HEK293 (cell line): ENCODE measurements around the gene IGFALS.

Source experiments
- GLIS2 ChIP-seq: fragments of 450-650 bp; formaldehyde crosslinking; IDR thresholded peaks from 2 replicates; pipeline ENCODE4 v1.5.1; 2016; ENCODE audit warnings: missing biosample characterization, missing genetic modification characterization
- PRDM1 ChIP-seq: fragments of 450-650 bp; formaldehyde crosslinking; IDR thresholded peaks from 2 replicates; pipeline ENCODE4; 2016; ENCODE audit warnings: missing biosample characterization, missing genetic modification characterization
- REST ChIP-seq: fragments of 450-650 bp; formaldehyde crosslinking; IDR thresholded peaks from 2 replicates; pipeline ENCODE4 v1.5.1; 2016; ENCODE audit warnings: missing biosample characterization, missing genetic modification characterization
- SP7 ChIP-seq: fragments of 450-650 bp; formaldehyde crosslinking; IDR thresholded peaks from 2 replicates; pipeline ENCODE4 v1.5.1; 2016; ENCODE audit warnings: missing biosample characterization, missing genetic modification characterization
- WT1 ChIP-seq: fragments of 450-650 bp; formaldehyde crosslinking; IDR thresholded peaks from 2 replicates; pipeline ENCODE4 v1.5.1; 2016; ENCODE audit warnings: missing biosample characterization, missing genetic modification characterization
- ZNF10 ChIP-seq: fragments of 450-650 bp; formaldehyde crosslinking; IDR thresholded peaks from 2 replicates; pipeline ENCODE4 v1.5.1; 2017; ENCODE audit warnings: missing biosample characterization, missing genetic modification characterization
- ZNF157 ChIP-seq: fragments of 450-650 bp; formaldehyde crosslinking; IDR thresholded peaks from 2 replicates; pipeline ENCODE4 v1.5.1; 2016; ENCODE audit warnings: missing biosample characterization, missing genetic modification characterization
- ZNF311 ChIP-seq: fragments of 450-650 bp; formaldehyde crosslinking; IDR thresholded peaks from 2 replicates; pipeline ENCODE4 v1.5.1; 2017; ENCODE audit warnings: missing biosample characterization, missing genetic modification characterization, borderline replicate concordance
- ZNF571 ChIP-seq: fragments of 450-650 bp; formaldehyde crosslinking; IDR thresholded peaks from 2 replicates; pipeline ENCODE4 v1.5.0; 2017; ENCODE audit warnings: missing biosample characterization, missing genetic modification characterization
- TF ChIP-seq, protein P1 (sequence below): fragments of 450-650 bp; formaldehyde crosslinking; IDR thresholded peaks from 2 replicates; pipeline ENCODE4 v1.5.1; 2016; ENCODE audit warnings: missing biosample characterization, missing genetic modification characterization, borderline replicate concordance
- TF ChIP-seq, protein P2 (sequence below): fragments of 450-650 bp; formaldehyde crosslinking; IDR thresholded peaks from 2 replicates; pipeline ENCODE4 v1.5.1; 2016; ENCODE audit warnings: missing biosample characterization, missing genetic modification characterization

GRCh38 chr16:1772908-1773702 lies 20.4 kb downstream of the IGFALS start, which contains the start of gene MRPS34:
- TF ChIP-seq, protein P1, sequence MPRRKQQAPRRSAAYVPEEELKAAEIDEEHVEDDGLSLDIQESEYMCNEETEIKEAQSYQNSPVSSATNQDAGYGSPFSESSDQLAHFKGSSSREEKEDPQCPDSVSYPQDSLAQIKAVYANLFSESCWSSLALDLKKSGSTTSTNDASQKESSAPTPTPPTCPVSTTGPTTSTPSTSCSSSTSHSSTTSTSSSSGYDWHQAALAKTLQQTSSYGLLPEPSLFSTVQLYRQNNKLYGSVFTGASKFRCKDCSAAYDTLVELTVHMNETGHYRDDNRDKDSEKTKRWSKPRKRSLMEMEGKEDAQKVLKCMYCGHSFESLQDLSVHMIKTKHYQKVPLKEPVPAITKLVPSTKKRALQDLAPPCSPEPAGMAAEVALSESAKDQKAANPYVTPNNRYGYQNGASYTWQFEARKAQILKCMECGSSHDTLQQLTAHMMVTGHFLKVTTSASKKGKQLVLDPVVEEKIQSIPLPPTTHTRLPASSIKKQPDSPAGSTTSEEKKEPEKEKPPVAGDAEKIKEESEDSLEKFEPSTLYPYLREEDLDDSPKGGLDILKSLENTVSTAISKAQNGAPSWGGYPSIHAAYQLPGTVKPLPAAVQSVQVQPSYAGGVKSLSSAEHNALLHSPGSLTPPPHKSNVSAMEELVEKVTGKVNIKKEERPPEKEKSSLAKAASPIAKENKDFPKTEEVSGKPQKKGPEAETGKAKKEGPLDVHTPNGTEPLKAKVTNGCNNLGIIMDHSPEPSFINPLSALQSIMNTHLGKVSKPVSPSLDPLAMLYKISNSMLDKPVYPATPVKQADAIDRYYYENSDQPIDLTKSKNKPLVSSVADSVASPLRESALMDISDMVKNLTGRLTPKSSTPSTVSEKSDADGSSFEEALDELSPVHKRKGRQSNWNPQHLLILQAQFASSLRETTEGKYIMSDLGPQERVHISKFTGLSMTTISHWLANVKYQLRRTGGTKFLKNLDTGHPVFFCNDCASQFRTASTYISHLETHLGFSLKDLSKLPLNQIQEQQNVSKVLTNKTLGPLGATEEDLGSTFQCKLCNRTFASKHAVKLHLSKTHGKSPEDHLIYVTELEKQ (tag by site-specific recombination), result peak; percentile 32; the same call in 1 of the 2 replicates
- TF ChIP-seq REST (no peak), ZNF311 (0 out of 2 replicates have a peak, but pooled peaks have one; percentile 8), PRDM1 (tag by site-specific recombination) (no peak), ZNF157 (tag by site-specific recombination) (no peak), WT1 (no peak), ZNF10 (tag by site-specific recombination) (no peak), SP7 (tag by site-specific recombination) (peak; percentile 80), ZNF571 (tag by site-specific recombination) (no peak), GLIS2 (tag by site-specific recombination) (peak; percentile 86)
- TF ChIP-seq, protein P2, sequence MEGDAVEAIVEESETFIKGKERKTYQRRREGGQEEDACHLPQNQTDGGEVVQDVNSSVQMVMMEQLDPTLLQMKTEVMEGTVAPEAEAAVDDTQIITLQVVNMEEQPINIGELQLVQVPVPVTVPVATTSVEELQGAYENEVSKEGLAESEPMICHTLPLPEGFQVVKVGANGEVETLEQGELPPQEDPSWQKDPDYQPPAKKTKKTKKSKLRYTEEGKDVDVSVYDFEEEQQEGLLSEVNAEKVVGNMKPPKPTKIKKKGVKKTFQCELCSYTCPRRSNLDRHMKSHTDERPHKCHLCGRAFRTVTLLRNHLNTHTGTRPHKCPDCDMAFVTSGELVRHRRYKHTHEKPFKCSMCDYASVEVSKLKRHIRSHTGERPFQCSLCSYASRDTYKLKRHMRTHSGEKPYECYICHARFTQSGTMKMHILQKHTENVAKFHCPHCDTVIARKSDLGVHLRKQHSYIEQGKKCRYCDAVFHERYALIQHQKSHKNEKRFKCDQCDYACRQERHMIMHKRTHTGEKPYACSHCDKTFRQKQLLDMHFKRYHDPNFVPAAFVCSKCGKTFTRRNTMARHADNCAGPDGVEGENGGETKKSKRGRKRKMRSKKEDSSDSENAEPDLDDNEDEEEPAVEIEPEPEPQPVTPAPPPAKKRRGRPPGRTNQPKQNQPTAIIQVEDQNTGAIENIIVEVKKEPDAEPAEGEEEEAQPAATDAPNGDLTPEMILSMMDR, result peak; percentile 98
